Gastroesophageal sphincter (tissue), 4 donors: Measurements from ENCODE around the gene HOXC6. TPM values are rescaled to one million over a fixed set of nuclear protein-coding genes. Genes with fewer than 3 reads are reported as not detected.

Experiments used
- ATAC-seq: fragments of 150-250 bp; one replicate; pipeline ENCODE4 v1.9.1; 2016; ENCODE audit warnings: mild to moderate bottlenecking, moderate library complexity
- H3K27ac ChIP-seq, 4 donors: fragments of 200-600 bp; sonication (generic) in 3 of 4; 1 replicate in 3 of 4; 2 replicates in 1 of 4; pipeline ENCODE4 v1.5.1; 2016 to 2019
- H3K27me3 ChIP-seq: fragments of 200-600 bp; sonication (generic); one replicate; pipeline ENCODE4 v1.5.1; 2019
- H3K36me3 ChIP-seq, 2 donors: fragments of 200-600 bp; sonication (generic); one replicate each; pipeline ENCODE4 v1.5.1; 2019; ENCODE audit warnings: control low read depth in 1 of 2
- H3K4me1 ChIP-seq, 3 donors: fragments of 200-600 bp; sonication (generic); 1 replicate in 2 of 3; 2 replicates in 1 of 3; pipeline ENCODE4 v1.5.1; 2016 to 2019; ENCODE audit warnings: control low read depth in 2 of 3
- H3K4me3 ChIP-seq, 2 donors: fragments of 200-600 bp; sonication (generic); one replicate each; pipeline ENCODE4 v1.5.1; 2019; ENCODE audit warnings: mild to moderate bottlenecking in 1 of 2, moderate library complexity in 1 of 2
- H3K9me3 ChIP-seq, 3 donors: fragments of 200-600 bp; sonication (generic); one replicate each; pipeline ENCODE4 v1.5.1; 2017 to 2019; ENCODE audit warnings: control low read depth in 2 of 3
- CTCF ChIP-seq, 4 experiments: fragments of 200-600 bp in 2 of 4; fragments of 450-650 bp in 2 of 4; sonication (generic) in 1 of 4; IDR thresholded peaks; one replicate each; pipeline ENCODE4 v1.5.1; 2017 to 2019; ENCODE audit warnings: antibody characterized with exemption in 4 of 4, mild to moderate bottlenecking in 2 of 4, moderate library complexity in 2 of 4
- EP300 ChIP-seq: sonication (generic); formaldehyde crosslinking; IDR thresholded peaks from one replicate; pipeline ENCODE4 v1.6.1; 2017; ENCODE audit warnings: antibody characterized with exemption, mild to moderate bottlenecking
- POLR2A ChIP-seq, 2 donors: fragments of 450-650 bp; IDR thresholded peaks; one replicate each; pipeline ENCODE4 v1.6.1; 2017; ENCODE audit warnings: antibody characterized with exemption in 2 of 2, mild to moderate bottlenecking in 2 of 2, moderate library complexity in 1 of 2
- POLR2AphosphoS5 ChIP-seq: sonication (generic); formaldehyde crosslinking; IDR thresholded peaks from one replicate; pipeline ENCODE4 v1.6.1; 2017; ENCODE audit warnings: antibody characterized with exemption
- WGBS, 2 donors: methylation state at CpG; one replicate each; pipeline ENCODE4 v1.1.5; 2018; ENCODE audit warnings: low coverage in 1 of 2; 5-methylcytosine and 5-hydroxymethylcytosine counted together
- total RNA-seq, 4 donors: library from RNA; depleted of rRNA; stranded (reverse); fragments of >200 nt; gene quantifications; one replicate each; pipeline ENCODE4 v1.1.0, GENCODE V29; 2016

The HOXC6 gene
- total RNA-seq, 4 donors from 2014 or later = 0.50 TPM; not detected in 3

- Histone ChIP-seq H3K4me3 (no peak overlapping the region), H3K36me3 (no peaks in the 10 kb centered on the region), H3K9me3 (no peaks in the 10 kb centered on the region), H3K27ac (no peak overlapping the region), H3K4me1 (peaks cover 0 to 38% (median 26%) of the 10 kb centered on the region in 3 donors), H3K27me3 (peaks cover 100% of the 10 kb centered on the region)
- no peak for TF ChIP-seq POLR2AphosphoS5
- no peak for TF ChIP-seq CTCF (IDR thresholded peaks at IDR 0.05)
- TF ChIP-seq POLR2A (IDR thresholded peaks at IDR 0.05) = no peak
- TF ChIP-seq EP300 = no peak
- ATAC-seq = no peak
- 3 to 10% methylated on average over 10 to 11 of the region's 27 CpGs for WGBS, 2 donors
Observed at GRCh38 chr12:53990311-53991076, 37.7 kb upstream of the HOXC6 start.

GRCh38 chr12:53991077-53991460 lies 37.2 kb upstream of the HOXC6 start:
- Histone ChIP-seq H3K4me3 (no peak overlapping the region), H3K36me3 (no peaks in the 10 kb centered on the region), H3K4me1 (peaks cover 0 to 38% (median 26%) of the 10 kb centered on the region in 3 donors), H3K27me3 (peaks cover 100% of the 10 kb centered on the region), H3K27ac (no peak overlapping the region), H3K9me3 (no peaks in the 10 kb centered on the region)
- 0% methylated on average over 3 to 4 of the region's 8 CpGs for WGBS, 2 donors
- TF ChIP-seq POLR2AphosphoS5 = no peak
- no peak for ATAC-seq

GRCh38 chr12:53992377-53992889 lies 35.8 kb upstream of the HOXC6 start:
- peaks cover 100% of the 10 kb centered on the region for H3K27me3 ChIP-seq
- WGBS, 2 donors = 23 to 80% methylated on average over 2 of the region's 7 CpGs

GRCh38 chr12:53993162-53994008 lies 34.9 kb upstream of the HOXC6 start:
- peaks cover 100% of the 10 kb centered on the region for H3K27me3 ChIP-seq
- no peaks in the 10 kb centered on the region for H3K36me3 ChIP-seq
- peaks cover 0 to 46% (median 23%) of the 10 kb centered on the region in 3 donors for H3K4me1 ChIP-seq
- no peak for ATAC-seq
- no peak overlapping the region for H3K4me3 ChIP-seq
- TF ChIP-seq POLR2A (IDR thresholded peaks at IDR 0.05) (no peak), POLR2AphosphoS5 (no peak), EP300 (no peak), CTCF (IDR thresholded peaks at IDR 0.05) (no peak)
- H3K9me3 ChIP-seq = no peaks in the 10 kb centered on the region
- WGBS, 2 donors = 6 to 23% methylated on average over 3 to 18 of the region's 18 CpGs
- no peak overlapping the region for H3K27ac ChIP-seq

More at GRCh38 chr12:53992377-53992889, 35.8 kb upstream of the HOXC6 start:
- Histone ChIP-seq H3K27ac (no peak overlapping the region), H3K36me3 (no peaks in the 10 kb centered on the region), H3K4me3 (no peak overlapping the region), H3K4me1 (peaks cover 0 to 40% (median 23%) of the 10 kb centered on the region in 3 donors), H3K9me3 (no peaks in the 10 kb centered on the region)
- ATAC-seq = no peak
- no peak for TF ChIP-seq CTCF (IDR thresholded peaks at IDR 0.05)

- TF ChIP-seq POLR2AphosphoS5 (no peak), CTCF (IDR thresholded peaks at IDR 0.05) (no peak), EP300 (no peak), POLR2A (IDR thresholded peaks at IDR 0.05) (no peak)
- no peaks in the 10 kb centered on the region for H3K36me3 ChIP-seq
- no peak for ATAC-seq
- no peak overlapping the region for H3K27ac ChIP-seq
- H3K27me3 ChIP-seq = peaks cover 100% of the 10 kb centered on the region
- H3K4me3 ChIP-seq = no peak overlapping the region
- no peaks in the 10 kb centered on the region for H3K9me3 ChIP-seq
- H3K4me1 ChIP-seq = peaks cover 0 to 45% (median 23%) of the 10 kb centered on the region in 3 donors
- WGBS, 2 donors = 15% methylated on average over 4 of the region's 19 CpGs; no CpG with 5 or more reads in 1 of the 2 donors
Observed at GRCh38 chr12:53994009-53994263, 34.3 kb upstream of the HOXC6 start.
